NCI-H774 (cell line): ENCODE data around the gene CSRP1.

Source experiments
- DNase-seq: peaks from one replicate; lab custom pipeline; 2025; lab: John Stamatoyannopoulos, UW

CSRP1 gene

DNA sequence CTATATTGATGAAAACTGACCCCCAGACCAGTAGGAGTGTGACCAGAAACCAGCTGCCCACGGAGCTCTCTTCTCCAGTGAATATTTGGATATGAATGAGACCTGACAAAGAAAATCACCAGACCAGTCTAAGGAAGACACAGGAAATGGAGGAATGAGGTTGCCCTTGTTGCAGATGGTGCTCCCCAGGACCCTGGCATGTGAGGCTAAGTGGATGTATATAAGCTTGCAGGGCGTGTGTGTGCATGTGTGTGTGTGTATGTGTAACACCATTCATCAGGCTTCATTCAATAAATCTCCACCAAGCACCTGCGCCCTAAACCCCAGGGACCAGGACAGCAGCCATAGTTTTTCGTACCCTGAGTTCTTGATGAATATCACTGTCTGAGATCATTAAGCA, 52.3 kb downstream of the CSRP1 start:
- DNase-seq, result no peak

GRCh38 chr1:201452866-201453265, 54.1 kb downstream of the CSRP1 start:
- DNase-seq, result no peak

- DNase-seq, result no peak
These were observed 56.1 kb downstream of the CSRP1 start for GRCh38 chr1:201450721-201451291.

DNA sequence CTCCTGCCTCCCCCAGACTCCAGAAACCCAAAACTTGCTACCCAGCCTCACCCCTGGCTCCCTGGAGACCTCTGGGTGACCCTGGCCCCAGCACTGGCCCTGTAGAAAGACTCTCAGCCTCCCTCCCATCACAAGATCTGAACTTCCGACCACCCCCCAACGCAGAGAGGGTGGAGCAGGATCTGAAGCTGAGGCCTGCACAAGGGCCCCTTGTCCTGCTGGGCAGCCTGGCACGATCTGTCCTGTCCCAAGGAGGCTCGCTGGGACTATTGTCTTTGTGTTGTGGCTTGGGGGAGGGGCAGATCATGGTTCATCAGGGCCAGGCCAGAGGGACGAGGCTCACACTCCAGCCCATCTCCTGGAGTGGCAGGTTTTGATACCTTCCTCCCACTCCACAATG, 57.9 kb downstream of the CSRP1 start:
- no peak for DNase-seq

GRCh38 chr1:201447903-201448871, 58.7 kb downstream of the CSRP1 start:
- DNase-seq, result peak; percentile 55

- no peak for DNase-seq
These were observed 61.6 kb downstream of the CSRP1 start for GRCh38 chr1:201445310-201445709.

GRCh38 chr1:201444792-201445191, 62.1 kb downstream of the CSRP1 start:
- DNase-seq, result no peak

DNA sequence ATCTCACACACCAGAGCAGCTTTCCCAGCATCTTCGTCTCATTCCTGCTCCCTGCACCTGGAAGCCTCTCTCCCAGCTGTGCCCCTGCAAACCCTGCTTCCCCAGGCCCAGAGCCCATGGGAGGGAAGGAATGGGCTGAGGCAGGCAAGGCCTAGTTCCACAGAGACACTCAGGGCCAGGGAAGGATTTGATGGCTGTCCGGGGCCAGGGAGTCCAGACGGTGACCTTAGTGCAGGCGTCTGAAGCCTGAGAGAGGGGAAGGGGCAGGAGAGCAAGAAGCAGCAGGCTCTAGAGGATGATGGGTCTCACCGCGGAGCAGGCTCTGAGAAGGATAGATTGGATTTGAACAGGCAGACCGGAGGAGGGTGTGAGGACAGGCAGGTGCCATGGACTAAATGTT, 63.2 kb downstream of the CSRP1 start:
- no peak for DNase-seq

GRCh38 chr1:201436969-201437368, 70.0 kb downstream of the CSRP1 start:
- no peak for DNase-seq

- DNase-seq, result no peak
These were observed 70.5 kb downstream of the CSRP1 start for GRCh38 chr1:201436393-201436792.

DNA sequence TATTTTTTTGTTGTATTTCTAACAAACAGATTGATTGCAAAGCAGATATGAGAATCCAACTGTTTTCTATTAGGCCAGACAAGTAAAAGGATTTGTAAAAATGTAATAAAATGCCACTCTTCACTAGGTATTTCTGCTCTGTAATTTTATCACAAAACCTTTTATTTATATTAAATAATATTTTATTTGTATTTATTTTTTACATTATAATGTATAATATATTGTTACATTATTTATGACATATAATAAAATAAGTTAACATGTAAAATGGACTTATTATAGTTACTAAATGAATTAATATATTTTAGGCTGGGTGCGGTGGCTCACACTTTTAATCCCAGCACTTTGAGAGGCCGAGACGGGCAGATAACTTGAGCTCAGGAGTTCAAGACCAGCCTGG, 72.7 kb downstream of the CSRP1 start:
- no peak for DNase-seq

GRCh38 chr1:201433609-201434008, 73.3 kb downstream of the CSRP1 start:
- no peak for DNase-seq
